HL-60/S4 treated with phorbol 12-myristate 13-acetate at 8.2 ng/mL for 4 days and 3 days (cell line): ENCODE results near the gene PRMT9.

Experiments used
- in situ Hi-C: fragments of 300-500 bp; cut with MboI; formaldehyde crosslinking; loops from 2 replicates; pipeline ENCODE4 v1.15.0; 2022; ENCODE audit warnings: low sequenced_read_pairs

The PRMT9 gene

GRCh38 chr4:147683188-147683591 lies 773 bp downstream of the PRMT9 start:
- in situ Hi-C loops, result no loop called here

GRCh38 chr4:147682755-147683154 lies 1.2 kb downstream of the PRMT9 start:
- in situ Hi-C loops, result no loop called here

- in situ Hi-C loops, result no loop called here
Observed at GRCh38 chr4:147678796-147679549, 5.0 kb downstream of the PRMT9 start.

GRCh38 chr4:147678106-147678505 lies 5.9 kb downstream of the PRMT9 start:
- in situ Hi-C loops, result no loop called here

- in situ Hi-C loops, result no loop called here
Observed at GRCh38 chr4:147674496-147674895, 9.5 kb downstream of the PRMT9 start.

GRCh38 chr4:147674073-147674472 lies 9.9 kb downstream of the PRMT9 start:
- in situ Hi-C loops, result no loop called here

GRCh38 chr4:147658501-147658900 lies 25.5 kb downstream of the PRMT9 start:
- in situ Hi-C loops, result no loop called here

GRCh38 chr4:147655639-147656038 lies 28.3 kb downstream of the PRMT9 start:
- in situ Hi-C loops, result no loop called here

GRCh38 chr4:147651563-147651962 lies 32.4 kb downstream of the PRMT9 start:
- in situ Hi-C loops, result no loop called here

GRCh38 chr4:147648656-147649055 lies 35.3 kb downstream of the PRMT9 start:
- in situ Hi-C loops, result no loop called here

- in situ Hi-C loops, result no loop called here
Observed at GRCh38 chr4:147645099-147645498, 38.9 kb downstream of the PRMT9 start.

GRCh38 chr4:147644471-147644870 lies 39.5 kb downstream of the PRMT9 start:
- in situ Hi-C loops, result no loop called here

GRCh38 chr4:147643616-147644015 lies 40.3 kb downstream of the PRMT9 start:
- in situ Hi-C loops, result no loop called here

GRCh38 chr4:147640331-147640730 lies 43.6 kb downstream of the PRMT9 start:
- in situ Hi-C loops, result no loop called here

GRCh38 chr4:147639388-147639787 lies 44.6 kb downstream of the PRMT9 start:
- in situ Hi-C loops, result no loop called here

- in situ Hi-C loops, result no loop called here
Observed at GRCh38 chr4:147638942-147639341, 45.0 kb downstream of the PRMT9 start.

- in situ Hi-C loops, result no loop called here
Observed at GRCh38 chr4:147638365-147638764, 45.6 kb downstream of the PRMT9 start.

- in situ Hi-C loops, result no loop called here
Observed at GRCh38 chr4:147635348-147635747, 48.6 kb downstream of the PRMT9 start.

- in situ Hi-C loops, result no loop called here
Observed at GRCh38 chr4:147633643-147634042, 50.3 kb downstream of the PRMT9 start.

- in situ Hi-C loops, result no loop called here
Observed at GRCh38 chr4:147633113-147633512, 50.9 kb downstream of the PRMT9 start.

- in situ Hi-C loops, result no loop called here
Observed at GRCh38 chr4:147629783-147630730, 53.9 kb downstream of the PRMT9 start.

GRCh38 chr4:147628415-147628814 lies 55.5 kb downstream of the PRMT9 start:
- in situ Hi-C loops, result no loop called here
